RCC 7860 (cell line): ENCODE results near the gene TSPEAR.

ENCODE experiments used
- DNase-seq: peaks from one replicate; pipeline ENCODE4 v3.0.0-alpha.2; 2015; ENCODE audit warnings: low spot score
- FAIRE-seq: peaks from 2 replicates; lab custom pipeline; 2012; peaks lifted over from hg19 to GRCh38; lab: Jason Lieb, UNC

Gene TSPEAR

DNA sequence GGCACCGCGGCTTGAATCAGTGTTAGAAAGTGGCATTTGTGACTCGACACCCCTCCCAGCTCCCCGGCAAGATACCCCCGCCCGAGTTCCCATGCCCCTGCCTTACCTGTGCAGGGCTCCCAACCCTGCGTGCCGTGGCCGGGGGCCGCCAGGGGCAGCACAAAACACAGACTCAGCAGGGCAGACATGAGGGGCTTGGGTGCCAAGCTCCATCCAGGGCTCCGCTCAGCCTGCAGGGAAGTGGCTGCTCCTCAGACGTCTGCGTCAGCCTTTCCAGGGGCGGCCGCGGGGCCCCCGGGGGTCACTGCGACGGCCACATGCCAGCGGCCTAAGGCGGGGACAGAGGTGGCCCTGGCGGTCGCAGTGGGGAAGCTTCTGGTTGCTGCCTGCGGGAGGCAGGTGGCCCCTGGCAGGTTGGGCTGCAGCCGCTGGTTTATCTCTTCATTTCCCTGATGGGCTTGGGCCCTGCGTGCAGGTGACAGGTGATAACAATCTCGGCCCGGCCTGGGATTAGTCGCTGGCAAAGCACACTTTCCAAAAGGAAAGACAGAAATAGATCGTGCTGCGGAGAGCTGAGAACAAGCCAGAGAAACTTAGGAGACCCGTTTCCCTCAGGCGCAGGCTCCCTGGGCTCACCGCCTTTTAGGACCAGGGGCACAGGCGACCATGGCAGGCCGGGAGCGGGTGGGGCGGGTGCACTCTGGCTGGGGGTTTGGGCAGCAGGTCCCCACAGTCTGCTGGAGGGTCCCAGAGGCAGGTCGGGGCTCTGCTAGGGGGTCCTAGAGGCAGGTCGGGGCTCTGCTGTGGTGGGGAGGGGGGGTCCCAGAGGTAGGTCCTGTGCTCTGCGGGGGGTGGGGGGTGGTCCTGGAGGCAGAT lies at the start of gene TSPEAR:
TSS of gene TSPEAR (minus strand) at position 246 of the 876 bp plus-strand sequence. CDS start at position 188, 58 bp downstream.
- no peak for DNase-seq
- no peak for FAIRE-seq

DNA sequence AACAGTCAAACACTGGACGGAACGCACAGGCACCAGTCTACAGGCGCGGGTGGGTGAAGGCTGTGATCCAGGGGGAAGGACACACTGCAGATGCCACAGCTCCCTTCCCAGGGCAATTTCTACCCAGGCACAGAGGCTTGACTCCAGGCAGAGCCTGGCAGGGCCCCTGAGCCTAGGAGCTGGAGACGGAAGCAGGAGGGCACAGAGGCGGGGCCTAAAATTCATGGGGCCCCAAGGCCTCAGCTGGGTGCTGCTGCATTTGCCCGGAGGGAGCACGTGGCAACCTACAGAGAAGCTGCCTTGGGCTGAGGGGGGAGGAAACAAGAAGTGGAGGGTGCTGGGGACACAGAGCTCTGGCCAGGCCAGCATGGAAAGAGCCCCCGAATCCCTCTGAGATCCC lies 49.0 kb upstream of the TSPEAR start:
- DNase-seq (no peak), FAIRE-seq (no peak)

DNA sequence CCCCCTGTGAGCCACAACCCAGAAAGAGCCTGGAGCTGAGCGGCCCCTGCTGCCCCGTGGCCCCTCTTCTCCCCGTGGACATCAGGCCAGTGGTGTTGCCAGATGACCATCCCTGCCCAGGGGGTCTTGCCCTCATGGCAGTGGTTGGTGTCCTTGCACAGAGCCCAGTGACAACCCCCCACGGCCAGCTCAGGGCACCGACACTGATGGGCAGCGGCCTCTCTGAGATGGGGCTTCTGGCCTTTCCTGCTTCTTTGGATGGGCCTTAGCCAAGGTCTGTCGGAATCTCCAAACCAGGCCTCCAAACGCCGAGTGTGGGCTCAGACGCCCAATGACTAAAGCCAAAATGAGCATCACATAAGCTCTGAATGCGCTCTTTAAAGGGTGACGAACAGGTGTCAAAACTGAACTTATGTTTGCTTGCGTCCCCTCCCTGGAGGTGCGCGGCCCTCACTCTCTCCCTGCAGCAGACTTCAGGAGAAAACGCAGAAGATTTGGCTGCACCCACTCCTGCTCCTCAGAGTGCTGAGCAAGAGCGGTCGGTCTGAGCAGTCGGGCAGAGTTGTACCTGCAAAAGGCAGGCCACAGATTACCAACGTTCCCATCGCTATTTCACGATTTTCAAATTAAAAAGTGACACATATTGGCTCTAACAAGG lies 48.4 kb upstream of the TSPEAR start:
- DNase-seq (no peak), FAIRE-seq (no peak)

DNA sequence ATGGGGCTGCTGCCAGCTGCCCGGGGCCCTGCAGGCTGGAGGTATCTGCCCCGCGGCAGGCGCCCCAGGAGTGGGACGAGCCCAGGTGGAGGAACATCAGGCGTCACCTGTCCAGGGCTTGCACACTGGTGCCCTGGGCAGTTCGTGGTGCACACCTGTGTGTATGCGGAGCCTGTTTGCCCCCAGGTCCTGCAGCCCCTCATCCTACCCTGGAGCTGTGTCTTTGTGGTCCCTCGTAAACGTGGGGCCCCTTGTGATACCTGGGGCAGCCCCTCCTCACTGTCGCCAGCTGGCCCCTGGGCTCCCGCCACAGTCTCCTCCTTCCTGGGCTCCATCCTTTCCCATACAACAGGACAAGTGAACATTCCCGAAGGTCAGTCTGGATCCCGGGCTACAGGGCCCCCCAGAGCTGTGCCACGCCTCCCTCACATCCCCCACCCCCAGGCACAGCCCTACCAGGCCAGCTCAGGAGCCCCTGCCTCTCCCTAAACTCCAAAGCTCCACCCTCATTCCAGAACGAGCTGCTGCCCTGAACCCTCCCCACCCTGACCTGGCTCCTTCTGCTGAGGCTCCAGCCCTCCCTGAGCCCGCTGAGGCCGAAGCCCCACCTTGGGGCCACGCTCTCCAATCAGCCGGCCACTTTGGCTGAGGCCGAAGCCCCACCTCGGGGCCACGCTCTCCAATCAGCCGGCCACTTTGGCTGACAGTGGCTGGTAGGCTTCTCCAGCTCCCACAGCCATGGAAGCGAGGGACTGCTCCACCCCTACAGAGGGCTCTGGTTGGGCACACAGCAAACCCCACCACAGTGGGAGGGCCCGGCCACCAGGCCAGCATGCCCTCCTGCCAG lies 47.6 kb upstream of the TSPEAR start:
- DNase-seq (no peak), FAIRE-seq (no peak)

DNA sequence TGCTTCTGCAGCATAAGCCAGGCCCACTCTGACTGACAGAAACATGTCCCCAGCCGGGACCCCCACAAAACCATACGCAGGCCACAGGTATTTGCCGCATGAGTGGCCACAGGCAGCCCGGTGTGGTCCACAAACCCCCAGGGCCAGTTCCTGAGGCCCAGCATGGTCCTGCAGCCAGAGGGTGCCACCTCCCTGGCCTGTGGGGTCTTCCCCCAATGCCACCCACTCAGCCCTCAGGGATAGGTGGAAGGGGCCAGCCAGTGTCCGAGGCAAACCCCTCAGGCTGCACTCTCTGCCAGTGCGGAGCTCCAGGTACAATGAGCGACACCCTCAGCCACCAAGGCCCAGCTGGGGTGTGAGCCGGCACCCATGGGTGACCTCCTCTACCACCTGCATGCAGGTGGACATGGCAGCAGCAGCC lies 46.8 kb upstream of the TSPEAR start:
- DNase-seq (no peak), FAIRE-seq (no peak)

DNA sequence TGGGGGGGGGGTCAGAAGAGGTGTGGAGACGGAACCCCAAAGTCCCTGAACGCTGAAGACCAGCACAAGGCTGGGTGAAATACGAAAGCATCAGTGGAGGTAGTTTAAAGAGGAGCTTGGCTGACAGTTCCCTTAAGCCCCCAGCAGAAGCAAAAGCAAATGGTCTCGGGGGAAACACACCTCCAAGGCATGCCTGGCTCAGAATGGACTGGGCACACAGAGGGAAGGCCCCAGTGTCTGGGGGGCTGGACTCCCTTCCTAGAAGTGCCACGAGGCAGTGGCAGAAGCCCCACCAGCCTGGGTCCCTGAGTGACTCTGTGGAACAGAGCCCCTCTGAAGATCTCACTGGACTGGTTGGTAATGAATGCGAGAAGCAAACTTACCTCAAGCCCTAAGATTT lies 46.4 kb upstream of the TSPEAR start:
- no peak for FAIRE-seq
- no peak for DNase-seq

DNA sequence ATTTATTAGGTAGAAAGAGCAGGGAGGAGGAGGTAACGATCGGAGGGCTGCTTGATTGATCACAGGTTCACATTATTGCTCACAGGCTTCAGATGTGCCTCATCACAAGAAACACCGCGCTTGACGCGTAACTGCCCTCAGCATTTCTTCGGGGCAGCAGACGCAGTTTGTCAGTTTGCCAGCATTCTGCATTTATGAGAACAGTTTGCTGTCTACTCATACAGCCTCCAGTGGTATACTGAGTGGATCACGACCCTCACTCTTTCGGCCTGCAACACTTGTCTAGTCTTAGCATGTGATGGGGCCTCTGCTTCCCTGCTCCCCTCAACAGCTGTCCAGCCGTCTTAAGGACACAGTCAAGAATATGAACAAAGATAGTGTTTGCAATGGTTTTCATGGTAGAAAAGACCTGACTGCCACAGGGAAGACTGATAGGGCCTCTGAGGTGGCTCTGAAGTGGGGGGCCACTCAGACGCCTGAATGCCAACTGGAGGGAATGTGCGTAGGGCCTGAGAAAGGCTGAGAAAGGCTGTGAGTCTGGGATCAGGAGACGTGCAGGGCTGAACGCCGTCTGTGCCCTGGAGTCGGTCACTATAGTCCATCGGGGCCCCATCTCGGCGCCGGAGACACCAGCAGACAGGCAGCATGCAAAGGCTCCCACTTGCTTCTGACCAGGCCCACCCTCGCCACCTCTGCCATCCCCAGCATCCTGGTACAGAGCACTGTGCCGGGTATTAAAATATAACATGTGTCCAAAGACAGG lies 45.2 kb upstream of the TSPEAR start:
- no peak for DNase-seq
- FAIRE-seq: no peak

DNA sequence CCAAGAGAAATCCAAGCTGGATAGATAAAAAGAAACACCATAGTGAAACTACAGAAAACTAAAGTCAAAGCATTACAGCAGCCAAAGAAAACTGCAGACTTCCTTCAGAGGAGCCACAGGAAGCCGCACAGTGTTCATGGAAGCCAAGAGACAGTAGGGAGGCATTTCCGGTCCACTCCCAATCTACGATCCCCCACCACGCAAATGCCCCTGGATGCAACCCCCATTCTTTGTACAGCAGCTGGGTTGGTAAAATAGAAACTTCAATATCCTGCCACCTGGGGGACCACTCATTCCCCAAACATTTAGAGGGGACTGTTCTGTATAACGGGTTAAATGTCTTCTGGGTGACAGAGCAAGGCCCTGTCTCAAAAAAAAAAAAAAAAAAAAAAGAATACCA lies 43.9 kb upstream of the TSPEAR start:
- no peak for DNase-seq
- FAIRE-seq: no peak

DNA sequence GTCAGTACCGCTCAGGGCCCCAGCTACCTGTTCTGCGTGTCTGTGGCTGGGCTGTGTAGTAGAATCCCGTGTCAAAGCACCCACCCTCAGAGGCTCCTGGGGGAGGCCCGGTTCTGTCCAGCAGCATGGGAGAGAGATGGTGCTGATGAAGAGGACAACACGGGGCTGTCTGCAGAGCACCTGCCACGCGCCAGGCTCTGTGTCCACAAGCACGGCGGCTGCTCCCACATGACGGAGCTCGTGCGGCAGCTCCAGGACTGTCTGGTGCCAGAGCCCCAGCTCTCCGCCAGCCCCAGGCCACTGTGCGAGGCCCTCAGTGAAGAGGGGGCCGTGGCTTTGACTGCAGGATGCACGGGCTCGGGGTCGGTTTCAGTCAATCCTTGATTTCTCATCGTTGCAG lies 42.0 kb upstream of the TSPEAR start:
- no peak for FAIRE-seq
- DNase-seq: no peak

DNA sequence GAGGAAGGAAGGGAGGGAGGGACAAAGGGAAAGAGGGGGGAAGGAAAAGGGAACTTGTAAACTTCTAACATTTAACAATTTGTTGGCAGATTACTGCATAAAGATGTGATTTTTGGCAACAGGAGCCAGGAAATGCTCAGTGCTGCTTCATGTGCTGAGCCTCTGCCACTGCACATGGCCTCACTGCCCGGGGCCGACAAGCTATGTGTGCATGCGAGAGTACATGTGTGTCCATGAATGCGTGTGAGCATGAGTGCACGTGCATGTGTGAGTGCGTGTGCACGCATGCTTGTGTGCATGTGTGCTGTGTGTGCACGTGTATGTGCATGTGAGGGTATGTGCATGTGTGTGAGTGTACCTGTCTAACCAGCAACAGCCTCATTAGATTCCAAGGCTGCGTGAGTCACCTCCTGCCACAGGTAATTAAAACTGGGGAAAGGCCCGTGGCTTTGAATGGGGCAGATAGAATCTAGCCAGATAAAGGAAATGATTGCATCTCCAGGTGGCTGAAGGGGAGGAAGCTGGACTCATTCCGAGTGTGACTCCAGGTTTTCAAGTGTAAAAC lies 41.4 kb upstream of the TSPEAR start:
- FAIRE-seq (no peak), DNase-seq (no peak)

DNA sequence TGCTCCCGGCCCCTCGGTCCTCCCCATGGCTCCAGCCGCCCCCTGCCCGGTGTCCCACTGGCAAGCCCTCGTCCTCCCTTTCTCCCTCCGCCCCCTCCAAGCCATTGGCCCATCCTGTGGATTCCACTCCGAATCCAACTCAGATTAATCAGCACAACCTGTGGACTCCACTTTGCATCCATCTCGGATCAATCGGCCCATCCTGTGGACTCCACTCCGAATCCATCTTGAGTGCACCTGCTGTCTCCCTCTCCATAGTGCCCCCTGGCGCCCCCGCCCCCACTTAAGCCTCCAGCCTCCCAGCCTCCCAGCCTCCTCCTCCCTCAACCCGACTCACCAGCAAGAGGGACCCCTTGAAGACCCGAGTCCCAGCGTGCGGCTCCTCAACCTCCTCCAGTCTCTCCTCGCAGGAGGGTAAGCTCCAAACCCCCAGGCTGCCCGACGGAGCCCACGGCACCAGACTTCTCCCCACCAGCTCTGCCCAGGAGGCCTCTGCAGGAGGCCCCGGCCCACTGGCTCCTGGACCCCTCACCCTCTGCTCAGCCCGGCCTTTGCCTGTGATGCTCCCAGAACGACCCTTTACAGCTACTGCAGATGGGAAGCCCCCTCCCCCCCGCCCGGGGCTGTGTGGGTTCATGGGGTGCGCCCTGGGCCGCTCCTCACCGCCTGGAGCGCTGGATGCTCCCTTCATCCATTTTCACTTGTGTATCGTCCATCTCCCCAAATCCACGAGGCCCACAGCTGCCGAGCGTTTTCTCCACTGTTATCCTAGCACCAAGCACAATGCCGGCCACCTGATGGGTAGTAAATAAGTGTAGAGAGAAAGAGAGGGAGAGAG lies 40.6 kb upstream of the TSPEAR start:
- FAIRE-seq (no peak), DNase-seq (no peak)

DNA sequence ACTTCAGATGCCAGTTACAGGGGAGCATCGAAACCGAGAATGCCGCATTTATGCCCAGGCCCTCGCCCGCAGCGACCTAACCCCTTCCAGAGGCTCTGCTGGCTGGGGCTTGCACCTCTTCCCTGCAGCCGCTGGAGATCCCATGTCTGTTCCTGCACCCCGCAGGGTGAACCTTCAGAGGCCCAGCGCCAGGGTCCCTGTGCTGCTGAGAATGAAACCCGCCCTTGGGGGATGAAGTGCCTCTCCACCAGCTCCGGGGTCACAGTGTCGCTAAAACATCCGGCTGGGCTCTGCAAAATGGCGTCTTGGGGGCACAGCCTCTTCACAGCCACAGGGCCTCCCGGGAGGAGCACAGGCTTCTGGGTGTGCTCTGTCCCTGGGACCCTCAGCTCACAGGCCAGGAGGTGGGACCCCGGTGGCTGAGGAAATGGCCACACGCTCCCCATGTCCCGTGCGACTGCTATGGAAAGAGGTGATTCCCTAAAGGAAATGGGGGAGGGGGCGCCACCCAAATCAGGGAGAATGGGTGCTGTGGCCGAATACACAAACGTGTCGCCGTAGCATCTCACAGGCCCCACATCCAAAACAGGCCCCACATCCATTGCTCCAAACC lies 39.9 kb upstream of the TSPEAR start:
- no peak for FAIRE-seq
- DNase-seq: no peak

DNA sequence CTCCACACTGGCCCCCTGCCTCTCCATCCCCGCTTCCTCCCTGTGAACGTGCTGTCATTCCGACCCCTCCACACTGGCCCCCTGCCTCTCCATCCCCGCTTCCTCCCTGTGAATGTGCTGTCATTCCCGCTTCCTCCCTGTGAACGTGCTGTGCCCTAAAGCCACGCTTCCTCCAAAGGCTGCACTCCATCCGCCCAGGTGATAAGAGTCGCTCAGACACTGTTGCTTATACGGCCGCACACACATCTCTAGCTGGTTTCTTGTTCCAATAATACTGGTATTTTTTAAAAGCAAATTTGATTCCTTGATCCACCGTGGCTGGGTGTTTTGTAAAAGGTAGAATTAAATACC lies 39.3 kb upstream of the TSPEAR start:
- DNase-seq (no peak), FAIRE-seq (no peak)

DNA sequence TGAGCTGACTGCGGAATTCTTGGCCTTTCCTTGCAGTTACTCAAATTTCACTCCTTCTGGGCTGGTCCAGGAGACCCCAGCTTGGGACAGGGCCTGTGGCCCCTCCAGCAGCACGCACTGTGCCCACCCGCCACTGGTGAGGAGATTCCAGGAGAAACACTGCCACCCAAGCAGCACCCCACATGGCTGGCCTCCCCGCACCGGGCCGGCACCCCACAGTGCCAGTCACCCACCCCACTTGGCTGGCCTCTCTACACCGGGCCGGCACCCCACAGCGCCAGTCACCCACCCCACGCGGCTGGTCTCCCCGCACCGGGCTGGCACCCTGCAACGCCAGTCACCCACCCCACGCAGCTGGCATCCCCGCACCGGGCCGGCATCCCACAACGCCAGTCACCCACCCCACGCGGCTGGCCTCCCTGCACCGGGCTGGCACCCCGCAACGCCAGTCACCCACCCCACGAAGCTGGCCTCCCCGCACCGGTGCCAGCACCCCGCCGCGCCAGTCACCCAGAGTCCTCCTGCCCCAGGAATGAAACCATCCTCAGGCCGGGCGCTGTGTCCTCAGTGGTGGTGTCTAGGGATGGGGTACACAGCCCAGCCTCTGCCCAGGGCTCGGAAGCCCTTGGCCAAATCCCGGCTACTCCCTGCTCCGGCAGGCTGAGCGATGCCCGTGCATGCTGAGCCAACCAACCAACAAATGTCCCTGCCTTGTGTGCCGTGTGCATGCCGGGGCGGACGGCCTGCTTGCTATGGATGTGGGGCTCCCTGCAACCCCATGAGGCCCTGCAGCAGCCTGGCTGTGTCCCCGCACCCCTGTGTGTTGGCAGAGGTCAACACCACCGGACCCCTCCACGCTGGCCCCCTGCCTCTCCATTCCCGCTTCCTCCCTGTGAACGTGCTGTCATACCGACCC lies 38.6 kb upstream of the TSPEAR start:
- DNase-seq: no peak
- no peak for FAIRE-seq

DNA sequence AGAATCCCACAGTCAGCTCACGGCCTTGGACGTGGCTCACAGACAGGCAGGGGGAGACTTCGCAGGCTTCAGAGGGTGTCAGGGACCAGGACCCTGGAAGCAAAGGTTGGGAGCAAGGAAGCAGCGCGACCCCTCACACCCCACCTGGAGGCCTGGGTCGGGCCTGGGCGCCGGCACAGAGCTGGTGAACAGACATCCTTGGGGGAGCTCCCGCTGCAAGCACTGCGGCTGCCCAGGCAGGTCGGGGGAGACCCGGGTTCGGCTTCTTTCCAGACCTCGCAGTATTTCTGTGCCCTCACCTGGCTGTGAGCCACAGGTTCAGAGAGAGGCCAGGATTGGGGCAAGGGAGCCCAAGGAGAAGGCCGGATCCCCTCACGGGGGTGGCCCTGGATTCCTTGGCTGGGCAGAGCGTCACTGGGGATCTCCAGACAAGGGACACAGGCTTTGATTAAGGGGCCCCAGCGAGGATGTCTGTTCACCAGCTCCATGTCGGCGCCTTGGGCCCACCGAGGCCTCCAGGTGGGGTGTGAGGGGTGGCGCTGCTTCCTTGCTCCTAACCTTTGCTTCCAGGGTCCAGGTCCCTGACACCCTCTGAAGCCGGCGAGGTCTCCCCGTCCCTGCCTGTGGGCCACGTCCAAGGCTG lies 37.9 kb upstream of the TSPEAR start:
- FAIRE-seq: no peak
- DNase-seq: no peak

DNA sequence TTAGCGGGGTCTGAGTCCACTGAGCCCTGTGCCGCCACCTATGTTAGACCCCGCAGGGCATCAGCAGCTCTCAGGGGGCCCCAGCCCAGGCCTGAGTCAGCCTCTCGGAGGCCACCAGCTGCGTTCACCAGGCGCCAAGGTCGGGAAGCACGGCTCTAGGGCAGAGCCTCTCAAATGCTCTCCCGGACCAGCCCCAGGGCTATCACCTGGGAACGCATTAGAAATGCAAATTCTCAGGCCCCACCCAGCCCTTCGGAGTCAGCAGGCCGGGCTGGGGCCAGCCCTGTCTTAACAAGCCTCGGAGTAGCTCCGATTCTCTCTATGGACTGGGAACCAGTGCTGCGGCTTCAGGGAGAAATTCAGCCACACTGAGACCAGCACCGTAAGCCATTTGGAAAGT lies 37.2 kb upstream of the TSPEAR start:
- FAIRE-seq (no peak), DNase-seq (no peak)

DNA sequence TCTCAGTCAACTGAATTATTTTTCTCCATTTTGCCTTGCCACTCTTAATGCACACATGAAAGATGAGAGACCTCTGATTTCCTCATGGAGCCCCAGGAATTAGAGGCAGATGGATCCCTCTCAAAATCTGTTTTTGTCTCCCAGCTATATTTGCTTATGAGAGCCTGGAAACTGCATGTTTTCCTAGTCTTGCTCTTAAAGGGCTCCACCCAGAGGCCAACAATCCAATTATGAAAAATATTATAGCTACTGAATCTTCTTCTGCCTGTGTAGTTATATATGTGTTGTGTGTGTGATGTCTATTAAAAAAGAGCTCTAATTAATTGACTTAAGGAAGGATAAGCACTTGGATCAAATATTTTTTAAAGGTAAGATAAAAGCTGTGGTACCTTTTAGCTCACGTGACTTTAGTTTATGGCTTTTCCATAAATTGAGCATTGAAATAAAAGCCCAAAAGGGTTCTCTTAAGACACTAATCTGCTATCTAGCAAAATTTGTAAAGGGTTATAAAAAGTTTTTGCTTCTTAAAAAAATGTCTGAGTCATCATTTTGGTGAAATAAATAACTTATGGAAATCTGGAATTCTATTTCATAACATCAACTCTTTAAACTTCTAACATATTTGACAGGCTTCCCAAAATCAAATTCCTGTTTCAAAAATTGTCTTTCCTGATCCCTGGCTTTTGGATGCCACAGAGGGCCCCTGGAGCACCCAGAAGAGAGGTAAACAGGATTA lies 31.2 kb upstream of the TSPEAR start:
- FAIRE-seq: no peak

More for the DNA sequence above, 31.2 kb upstream of the TSPEAR start:
- DNase-seq: no peak
